Activated naive CD8-positive, alpha-beta T cell treated with anti-CD3 and anti-CD28 coated beads, Interleukin-2, amount 10 ng/mL, durations not matched to agents 7 days and 5 days (primary cell): Measurements from ENCODE around the gene NSFL1C. TPM values are rescaled to one million over a fixed set of nuclear protein-coding genes. Genes with fewer than 3 reads are reported as not detected.

Experiments
- ATAC-seq: fragments of 150-1000 bp; cut with Tn5 transposase; one replicate; pipeline ENCODE4 v1.10.0; 2021; ENCODE audit warnings: low read depth, moderate library complexity
- POLR2A ChIA-PET: fragments of 350-600 bp; sonication (Branson Sonifier 250); formaldehyde crosslinking; loops from one replicate; lab custom pipeline; 2021; ENCODE audit warnings: antibody characterized with exemption; lab: Charles Lee
- DNase-seq: peaks from one replicate; pipeline ENCODE4 v3.0.0; 2021
- H3K27ac Mint-ChIP-seq: one replicate; pipeline ENCODE4 v1.8.0; 2022; ENCODE audit warnings: mild to moderate bottlenecking, mixed read lengths
- H3K27me3 Mint-ChIP-seq: one replicate; pipeline ENCODE4 v1.8.0; 2022; ENCODE audit warnings: mild to moderate bottlenecking, moderate library complexity, mixed read lengths
- H3K36me3 Mint-ChIP-seq: one replicate; pipeline ENCODE4 v1.8.0; 2021; ENCODE audit warnings: mild to moderate bottlenecking, mixed read lengths
- H3K4me1 Mint-ChIP-seq: one replicate; pipeline ENCODE4 v1.8.0; 2021; ENCODE audit warnings: mixed read lengths
- H3K4me3 Mint-ChIP-seq: one replicate; pipeline ENCODE4 v1.8.0; 2022; ENCODE audit warnings: mild to moderate bottlenecking, moderate library complexity, mixed read lengths
- H3K9me3 Mint-ChIP-seq: one replicate; pipeline ENCODE4 v1.8.0; 2021; ENCODE audit warnings: mixed read lengths
- total RNA-seq, 2 experiments: library from RNA; stranded (reverse); gene quantifications; one replicate each; pipeline ENCODE4 v1.2.3, GENCODE V29; 2021

NSFL1C gene
- total RNA-seq, 2 experiments from 2014 or later, result 66.9 to 67.2 TPM

DNA sequence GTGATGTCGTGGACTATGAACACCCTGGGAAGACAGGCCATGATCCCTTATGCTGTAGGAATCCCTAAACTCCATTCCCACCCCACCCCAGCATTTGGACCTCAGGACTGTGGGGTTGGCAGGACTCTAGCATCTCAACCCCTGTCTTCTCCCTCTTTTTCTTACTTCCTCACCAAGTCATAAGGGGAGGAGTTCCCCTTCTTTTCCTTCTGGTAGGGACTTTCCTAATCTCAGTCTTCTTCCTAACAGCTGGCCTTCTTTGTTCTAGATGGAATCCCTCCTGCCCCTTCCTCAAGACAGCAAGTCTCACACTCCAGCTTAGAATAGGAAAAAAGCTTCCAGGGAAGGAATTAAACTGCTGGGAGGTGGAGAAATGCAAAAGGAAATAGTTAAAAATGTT lies 26.9 kb upstream of the NSFL1C start:
- Mint-ChIP-seq H3K4me3 (no peak overlapping the region), H3K4me1 (peaks cover 16% of the 10 kb centered on the region), H3K27ac (no peak overlapping the region), H3K36me3 (no peaks in the 10 kb centered on the region), H3K27me3 (peaks cover 50% of the 10 kb centered on the region), H3K9me3 (no peaks in the 10 kb centered on the region)
- POLR2A ChIA-PET, result no interaction called here
- ATAC-seq (no peak), DNase-seq (no peak)

DNA sequence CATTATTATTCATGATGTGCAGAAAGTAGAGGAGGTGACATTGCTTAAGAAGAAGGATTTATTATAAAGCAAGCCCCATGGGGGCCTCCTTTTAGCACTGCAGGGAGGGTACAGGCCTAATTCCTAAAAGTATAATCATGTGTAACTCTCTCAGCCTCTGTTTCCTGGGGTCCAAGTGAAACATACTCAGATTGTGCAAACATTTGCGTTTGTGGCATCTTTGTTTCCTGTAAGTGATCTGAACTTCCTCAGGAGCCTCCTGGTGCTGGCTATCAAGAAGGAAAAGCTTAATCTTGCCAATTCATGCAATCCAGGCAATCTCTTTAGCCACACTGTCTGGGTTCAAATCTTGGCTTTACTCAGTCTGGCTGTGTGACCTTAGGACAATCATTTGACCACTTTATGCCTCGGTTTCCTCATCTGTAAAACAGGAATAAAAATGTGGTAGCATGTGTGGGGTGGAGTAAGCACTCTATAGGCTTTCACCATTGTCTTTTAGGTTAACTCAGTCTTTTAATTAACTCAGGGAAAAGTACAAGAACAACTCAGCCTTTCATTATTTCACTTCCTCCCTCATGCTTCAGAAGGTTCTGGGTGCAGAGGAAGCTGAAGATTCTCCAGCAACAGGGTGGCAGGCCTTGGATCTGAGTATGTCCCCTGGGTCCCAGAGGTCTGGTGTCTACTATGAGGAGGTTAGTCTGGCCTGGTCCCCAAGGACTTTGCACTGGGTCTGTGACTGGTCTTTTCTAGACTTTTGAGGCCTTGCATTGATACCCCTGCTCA lies 25.4 kb upstream of the NSFL1C start:
- POLR2A ChIA-PET, result interaction anchor here (0.5 kb wide), 1 partner anchor 133 kb away, joined by 3 read pairs; no protein-coding TSS in a partner anchor
- H3K4me3 Mint-ChIP-seq, result no peak overlapping the region
- H3K9me3 Mint-ChIP-seq, result no peaks in the 10 kb centered on the region
- no peaks in the 10 kb centered on the region for H3K36me3 Mint-ChIP-seq
- no peak overlapping the region for H3K27ac Mint-ChIP-seq
- peaks cover 54% of the 10 kb centered on the region for H3K27me3 Mint-ChIP-seq
- DNase-seq (no peak), ATAC-seq (no peak)
- H3K4me1 Mint-ChIP-seq, result peaks cover 16% of the 10 kb centered on the region

DNA sequence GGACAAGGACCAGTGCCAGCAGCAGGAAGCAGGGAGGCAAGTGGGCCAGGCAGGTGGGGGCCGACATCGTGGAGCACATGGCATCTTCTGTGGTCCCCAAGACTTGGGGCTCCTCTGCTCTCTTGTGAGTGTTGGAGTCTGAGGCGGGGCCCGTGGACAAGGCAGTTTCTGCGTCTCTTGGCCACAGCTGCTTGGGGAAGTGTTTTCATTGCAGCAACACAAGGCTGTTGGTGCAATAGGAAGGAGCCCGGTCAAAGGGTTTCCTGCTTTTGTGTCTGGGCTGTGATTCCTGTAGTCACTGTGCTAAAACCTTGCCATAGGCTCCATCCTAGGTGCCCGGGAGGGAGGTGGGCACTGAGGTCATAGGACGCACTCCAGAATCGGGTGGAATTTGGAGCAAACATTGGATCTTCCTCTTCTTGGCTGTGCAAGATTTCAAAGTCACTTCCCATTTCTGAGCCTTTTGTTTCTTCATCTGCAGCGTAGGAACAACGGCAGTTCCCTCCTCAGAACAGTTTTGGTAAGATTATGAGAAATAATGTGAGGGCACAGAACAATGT lies 24.7 kb upstream of the NSFL1C start, which contains the start of gene SIRPB2:
SIRPB2 (minus strand) TSS at position 140 of the 560 bp plus-strand sequence; CDS start at position 79, 61 bp downstream.
- POLR2A ChIA-PET, result no interaction called here
- ATAC-seq, result no peak
- H3K27ac Mint-ChIP-seq, result no peak within 1 kb of the TSS
- no peaks in the 10 kb centered on the region for H3K9me3 Mint-ChIP-seq
- no peak for DNase-seq
- H3K4me1 Mint-ChIP-seq, result peaks cover 16% of the 10 kb centered on the region
- no peak within 1 kb of the TSS for H3K4me3 Mint-ChIP-seq
- H3K36me3 Mint-ChIP-seq, result no peaks in the 10 kb centered on the region
- peaks cover 52% of the 10 kb centered on the region for H3K27me3 Mint-ChIP-seq

DNA sequence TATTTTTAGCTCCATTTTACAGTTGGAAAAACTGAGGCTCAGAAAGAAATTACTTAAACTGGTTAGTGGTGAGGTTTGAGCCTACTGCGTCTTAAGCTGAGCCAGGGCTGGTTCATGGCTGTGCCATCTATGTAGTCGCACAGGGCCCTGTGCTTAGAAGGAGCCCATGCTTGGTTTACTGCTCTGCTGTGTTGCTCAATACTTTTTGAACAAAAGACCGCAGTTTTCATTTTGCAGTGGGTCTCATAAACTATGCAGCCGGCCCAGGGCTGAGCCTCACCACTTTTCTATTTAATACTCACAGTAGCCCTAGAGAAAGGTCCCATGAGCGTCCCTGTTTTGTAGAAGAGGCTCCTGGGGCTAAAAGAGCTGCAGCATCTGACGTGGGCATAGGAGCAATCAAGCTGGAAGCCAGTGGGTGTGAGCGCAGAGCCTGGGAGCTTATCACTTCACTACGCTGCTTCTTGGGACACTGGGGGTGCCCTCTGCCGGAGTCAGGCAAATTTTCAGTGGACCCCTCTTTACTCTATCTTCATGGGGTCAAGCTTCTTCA lies 24.1 kb upstream of the NSFL1C start:
- Mint-ChIP-seq H3K9me3 (no peaks in the 10 kb centered on the region), H3K27ac (no peak overlapping the region), H3K36me3 (no peaks in the 10 kb centered on the region), H3K4me3 (no peak overlapping the region), H3K27me3 (peaks cover 48% of the 10 kb centered on the region), H3K4me1 (peaks cover 16% of the 10 kb centered on the region)
- no peak for DNase-seq
- POLR2A ChIA-PET, result no interaction called here
- ATAC-seq, result no peak

DNA sequence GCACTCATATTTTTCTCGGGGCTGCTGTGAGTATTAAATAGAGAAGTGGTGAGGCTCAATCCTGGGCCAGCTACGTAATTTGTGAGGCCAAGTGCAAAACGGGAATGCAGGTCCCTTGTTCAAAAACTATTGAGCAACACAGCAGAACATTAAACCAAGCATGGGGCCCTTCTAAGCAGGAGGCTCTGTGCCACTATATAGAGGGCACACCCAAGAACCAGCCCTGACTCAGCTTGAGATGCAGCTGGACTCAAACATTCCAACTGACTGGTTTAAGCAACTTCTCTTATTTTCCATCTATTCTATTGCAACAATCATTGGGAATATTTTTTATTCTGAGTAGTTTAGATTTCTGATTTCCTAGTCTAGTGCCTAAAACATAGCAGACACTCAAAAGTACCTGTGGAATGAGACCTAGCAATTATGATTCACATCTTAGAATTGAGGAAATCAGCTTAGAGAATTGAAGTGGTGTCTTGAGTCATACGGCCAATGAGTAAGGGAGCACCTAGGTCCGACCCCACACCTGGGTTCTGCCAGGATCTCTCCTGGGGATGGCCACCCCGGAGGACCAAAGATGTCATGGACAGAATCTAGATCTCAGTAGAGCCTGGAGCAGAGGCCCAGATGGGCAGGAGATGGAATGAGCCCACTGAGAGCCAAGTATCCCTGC lies 23.3 kb upstream of the NSFL1C start:
- Mint-ChIP-seq H3K4me3 (no peak overlapping the region), H3K27ac (no peak overlapping the region), H3K27me3 (peaks cover 47% of the 10 kb centered on the region), H3K9me3 (no peaks in the 10 kb centered on the region), H3K36me3 (no peaks in the 10 kb centered on the region), H3K4me1 (peaks cover 16% of the 10 kb centered on the region)
- DNase-seq (no peak), ATAC-seq (no peak)
- POLR2A ChIA-PET, result no interaction called here

DNA sequence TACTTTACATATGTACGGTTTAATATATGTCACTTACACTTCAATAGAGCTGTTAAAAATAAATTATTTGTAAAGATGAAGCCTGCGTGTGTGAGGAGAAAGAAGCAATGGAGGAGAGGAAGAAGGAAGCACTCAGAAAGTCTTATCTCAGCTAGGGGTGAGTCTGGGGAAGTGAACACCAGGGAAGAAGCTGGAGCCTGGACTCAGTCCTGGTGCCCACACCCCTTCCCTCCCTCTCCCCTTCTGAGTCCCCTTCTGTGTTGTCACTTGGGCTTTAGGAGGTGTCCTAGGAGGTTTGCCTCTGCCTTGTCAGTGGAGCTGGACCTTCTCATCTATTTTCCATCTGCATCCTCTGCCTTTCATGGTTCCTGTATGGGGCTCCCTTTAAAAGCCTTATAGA lies 22.7 kb upstream of the NSFL1C start:
- DNase-seq, result no peak
- POLR2A ChIA-PET, result no interaction called here
- H3K9me3 Mint-ChIP-seq, result no peaks in the 10 kb centered on the region

DNA sequence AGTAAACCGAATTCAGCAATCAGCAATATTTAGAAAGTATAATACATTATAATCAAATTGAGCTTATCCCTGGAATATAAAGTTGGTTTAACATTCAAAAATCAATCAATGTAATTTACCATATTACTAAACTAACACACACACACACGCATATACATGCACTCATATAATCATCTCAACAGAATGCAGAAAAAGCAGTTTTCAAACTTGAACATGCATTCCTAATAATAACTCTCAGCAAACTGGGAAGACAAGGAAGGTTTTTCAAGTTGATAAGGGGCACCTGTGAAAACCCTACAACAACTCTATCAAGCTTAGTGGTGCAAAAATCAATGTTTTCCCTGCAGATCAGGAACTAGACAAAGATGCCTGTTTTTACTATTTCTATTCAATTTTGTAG lies 19.9 kb upstream of the NSFL1C start:
- Mint-ChIP-seq H3K27ac (no peak overlapping the region), H3K9me3 (no peaks in the 10 kb centered on the region), H3K4me1 (peaks cover 5% of the 10 kb centered on the region), H3K4me3 (no peak overlapping the region), H3K36me3 (no peaks in the 10 kb centered on the region), H3K27me3 (peaks cover 58% of the 10 kb centered on the region)
- ATAC-seq (no peak), DNase-seq (no peak)
- POLR2A ChIA-PET, result no interaction called here

More for the DNA sequence above, 22.7 kb upstream of the NSFL1C start:
- Mint-ChIP-seq H3K36me3 (no peaks in the 10 kb centered on the region), H3K27me3 (peaks cover 49% of the 10 kb centered on the region), H3K4me1 (peaks cover 16% of the 10 kb centered on the region), H3K4me3 (no peak overlapping the region), H3K27ac (no peak overlapping the region)
- no peak for ATAC-seq

DNA sequence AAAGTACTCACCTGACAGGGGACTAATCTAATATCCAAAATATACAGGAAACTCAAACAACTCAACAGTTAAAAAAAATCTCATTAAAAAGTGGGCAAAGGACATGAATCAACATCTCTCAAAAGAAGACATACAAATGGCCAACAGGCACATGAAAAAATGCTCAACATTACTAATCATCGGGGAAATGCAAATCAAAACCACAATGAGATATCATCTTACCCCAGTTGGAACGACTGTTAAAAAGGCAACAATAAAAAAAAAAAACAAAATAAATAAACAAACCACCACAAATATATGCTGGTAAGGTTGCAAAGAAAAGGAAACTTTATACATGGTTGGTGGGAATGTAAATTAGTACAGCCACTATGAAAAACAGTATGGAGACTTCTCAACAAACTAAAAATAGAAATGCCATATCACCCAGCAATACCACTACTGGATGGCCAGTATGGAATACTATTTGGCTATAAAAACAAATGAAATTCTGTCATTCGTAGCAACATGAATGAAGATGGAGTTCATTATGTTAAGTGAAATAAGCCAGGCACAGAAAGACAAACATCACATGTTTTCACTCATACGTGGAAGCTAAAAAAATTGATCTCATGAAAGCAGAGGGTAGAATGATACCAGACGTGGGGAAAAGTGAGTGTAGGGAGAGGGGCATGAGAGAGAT lies 17.9 kb upstream of the NSFL1C start:
- H3K4me1 Mint-ChIP-seq, result peaks cover 3% of the 10 kb centered on the region
- no peak for ATAC-seq
- H3K27me3 Mint-ChIP-seq, result peaks cover 64% of the 10 kb centered on the region
- H3K9me3 Mint-ChIP-seq, result no peaks in the 10 kb centered on the region
- no peak overlapping the region for H3K4me3 Mint-ChIP-seq
- no peak overlapping the region for H3K27ac Mint-ChIP-seq
- DNase-seq, result no peak
- H3K36me3 Mint-ChIP-seq, result no peaks in the 10 kb centered on the region
- POLR2A ChIA-PET, result no interaction called here

DNA sequence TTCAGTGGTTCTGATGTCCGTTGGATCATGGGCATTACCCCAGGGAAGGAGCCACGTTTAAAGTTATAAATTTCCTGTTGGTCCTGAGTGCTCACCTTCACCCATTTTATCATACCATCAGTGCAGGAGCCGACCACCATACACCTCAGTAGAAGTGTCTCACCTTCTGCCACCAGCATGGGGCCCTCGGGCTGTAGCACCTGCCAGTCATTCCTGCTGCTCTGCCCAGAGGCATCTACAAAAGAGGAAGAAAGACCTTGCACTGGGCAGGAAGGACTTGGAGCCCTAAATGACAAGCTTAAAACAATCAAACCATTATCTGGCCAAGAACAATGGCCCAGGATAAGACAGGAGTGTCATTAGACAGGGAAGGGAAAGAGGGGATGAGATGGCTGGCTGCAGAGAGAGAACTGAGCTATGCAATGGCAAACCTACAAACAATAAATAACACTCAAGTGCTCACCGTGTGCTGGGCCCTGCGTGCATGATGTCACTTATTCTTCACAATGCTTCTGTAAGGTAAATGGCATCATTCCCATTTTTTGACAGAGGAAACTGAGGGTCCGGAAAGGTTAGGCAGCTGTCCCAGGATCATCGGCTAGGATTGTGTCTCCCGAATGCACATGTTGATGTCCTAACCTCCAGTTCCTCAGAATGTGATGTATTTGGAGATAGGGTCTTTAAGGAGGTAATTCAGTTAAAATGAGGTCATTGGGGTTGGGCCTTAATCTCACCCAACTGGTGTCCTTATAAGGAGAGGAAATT lies 13.4 kb upstream of the NSFL1C start:
- Mint-ChIP-seq H3K4me1 (peaks cover 4% of the 10 kb centered on the region), H3K27ac (no peak overlapping the region), H3K36me3 (no peaks in the 10 kb centered on the region), H3K27me3 (peaks cover 30% of the 10 kb centered on the region), H3K4me3 (no peak overlapping the region), H3K9me3 (no peaks in the 10 kb centered on the region)
- POLR2A ChIA-PET, result no interaction called here
- DNase-seq, result no peak
- ATAC-seq, result no peak

DNA sequence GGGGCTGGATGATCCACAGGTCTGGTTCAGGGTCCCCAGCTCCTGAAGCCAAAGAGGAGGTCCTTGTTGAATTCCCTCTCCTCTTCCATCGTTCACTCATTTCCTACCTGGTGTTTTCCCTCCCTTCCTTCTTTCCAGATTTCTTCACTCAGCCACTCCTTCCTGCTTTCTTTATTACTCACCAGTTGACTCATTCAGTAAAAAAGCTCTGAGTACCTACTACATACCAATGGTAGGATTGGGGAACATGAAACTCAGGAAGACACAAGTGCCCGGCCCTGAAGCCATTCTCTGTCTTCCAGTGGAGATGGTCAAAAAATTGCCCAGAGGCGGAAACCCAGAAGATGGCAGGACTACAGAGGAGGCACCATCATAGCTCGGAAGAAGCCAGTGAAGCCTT lies 11.9 kb upstream of the NSFL1C start:
- DNase-seq, result no peak
- Mint-ChIP-seq H3K4me1 (peaks cover 2% of the 10 kb centered on the region), H3K36me3 (no peaks in the 10 kb centered on the region), H3K27ac (no peak overlapping the region), H3K4me3 (no peak overlapping the region), H3K27me3 (peaks cover 17% of the 10 kb centered on the region), H3K9me3 (no peaks in the 10 kb centered on the region)
- no peak for ATAC-seq
- POLR2A ChIA-PET, result no interaction called here

DNA sequence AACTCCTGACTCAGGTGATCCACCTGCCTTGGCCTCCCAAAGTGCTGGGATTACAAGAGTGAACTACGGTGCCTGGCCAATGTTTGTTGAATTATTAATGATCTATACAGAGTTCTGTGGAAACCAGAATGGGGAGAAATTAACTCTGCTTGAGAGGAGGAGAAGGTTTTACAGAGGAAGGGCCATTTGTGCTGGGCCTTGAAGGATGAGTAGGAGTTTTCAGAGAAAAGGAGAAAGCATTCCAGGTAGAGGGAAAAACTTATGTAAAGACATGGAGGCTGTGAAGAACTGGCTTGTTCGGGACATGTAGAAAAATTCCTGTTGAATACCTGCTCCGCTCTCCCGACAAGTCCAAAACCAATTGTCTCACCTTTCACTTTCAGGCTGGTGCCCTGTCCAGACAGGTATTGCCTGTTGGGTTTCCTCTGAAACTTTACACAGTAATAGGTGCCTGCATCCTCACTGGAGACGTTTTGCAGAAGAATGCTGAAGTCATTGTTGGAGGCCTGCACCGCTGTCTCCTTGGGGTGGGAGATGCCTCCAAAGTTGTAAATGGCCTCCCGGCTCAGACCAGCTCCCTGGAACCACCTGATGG lies 11.3 kb upstream of the NSFL1C start:
- H3K4me1 Mint-ChIP-seq, result peaks cover 2% of the 10 kb centered on the region
- H3K9me3 Mint-ChIP-seq, result no peaks in the 10 kb centered on the region
- no peaks in the 10 kb centered on the region for H3K36me3 Mint-ChIP-seq
- POLR2A ChIA-PET, result no interaction called here
- H3K27me3 Mint-ChIP-seq, result peaks cover 11% of the 10 kb centered on the region
- no peak for ATAC-seq
- no peak for DNase-seq
- H3K27ac Mint-ChIP-seq, result no peak overlapping the region
- H3K4me3 Mint-ChIP-seq, result no peak overlapping the region

DNA sequence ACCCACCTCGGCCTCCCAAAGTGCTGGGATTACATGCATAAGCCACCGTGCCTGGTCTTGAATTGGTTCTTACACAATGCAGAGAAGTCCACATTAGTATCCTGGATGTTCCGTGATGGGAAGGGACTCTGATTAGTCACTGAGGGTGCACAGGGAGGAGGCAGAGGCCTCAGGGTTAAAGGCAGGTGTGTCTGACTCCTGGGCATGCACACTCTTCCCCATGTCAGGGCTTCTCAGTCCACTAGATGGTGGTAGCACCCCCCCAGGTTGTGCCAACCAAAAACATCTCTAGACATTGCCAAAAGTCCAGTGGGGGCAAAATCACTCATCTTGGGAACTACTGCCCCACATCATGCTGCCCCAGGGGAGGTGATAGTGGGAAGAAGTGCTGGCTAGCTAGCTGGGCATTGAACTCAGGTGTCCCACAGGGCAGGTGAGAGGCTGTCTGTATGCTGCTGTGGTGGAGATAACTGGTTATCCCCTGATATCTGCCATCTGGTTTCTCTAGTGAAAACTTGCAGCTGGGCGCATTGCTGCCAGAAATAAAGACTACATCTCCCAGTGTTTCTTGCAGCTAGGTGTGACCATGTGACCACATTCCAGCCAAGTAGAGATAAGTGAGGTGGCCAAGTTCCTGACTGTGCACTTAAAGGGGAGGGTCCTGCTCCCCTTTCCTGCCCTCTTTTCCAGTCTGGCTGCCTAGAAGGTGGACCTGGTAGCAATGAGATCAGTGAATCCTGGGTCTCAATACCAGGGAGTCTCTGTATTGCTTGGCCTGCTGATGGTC lies 8.4 kb upstream of the NSFL1C start:
- Mint-ChIP-seq H3K27ac (no peak overlapping the region), H3K4me3 (no peak overlapping the region), H3K27me3 (peaks cover 3% of the 10 kb centered on the region), H3K9me3 (no peaks in the 10 kb centered on the region), H3K4me1 (peaks cover 2% of the 10 kb centered on the region), H3K36me3 (no peaks in the 10 kb centered on the region)
- ATAC-seq, result no peak
- DNase-seq, result no peak
- POLR2A ChIA-PET, result no interaction called here
